ENCODE measurements around the gene ZNF362. TPM values are rescaled to one million over a fixed set of nuclear protein-coding genes. Genes with fewer than 3 reads are reported as not detected.

Gene ZNF362
- total RNA-seq, 1 experiment from 2014 or later, result 10.8 TPM

DNA sequence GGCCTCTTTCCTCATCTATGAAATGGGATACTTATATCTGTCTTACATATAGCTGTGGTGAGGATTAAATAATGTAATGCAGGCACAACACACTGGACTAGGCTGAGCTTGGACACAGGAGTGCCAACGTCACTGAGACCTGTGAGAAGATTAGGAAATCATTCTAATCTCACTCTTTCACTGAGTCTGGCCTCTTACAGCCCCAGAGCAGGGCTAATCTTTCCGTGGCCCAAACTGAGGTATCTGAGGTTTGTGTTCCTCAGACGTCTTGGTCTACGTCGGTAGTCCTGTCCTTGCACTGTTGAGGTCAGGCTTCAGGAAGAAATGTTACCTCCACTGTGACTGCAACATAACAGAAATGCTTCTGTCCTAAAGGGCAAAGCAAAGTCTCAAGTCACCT is 87.2 kb downstream of the ZNF362 start:
- TF ChIP-seq EZH2 (IDR thresholded peaks at IDR 0.05; ENCODE audit: low read length, unreplicated experiment) (no peak), EZH2phosphoT487 (IDR thresholded peaks at IDR 0.05; ENCODE audit: borderline replicate concordance, low read length) (no peak)
- TF ChIP-seq, protein P1, sequence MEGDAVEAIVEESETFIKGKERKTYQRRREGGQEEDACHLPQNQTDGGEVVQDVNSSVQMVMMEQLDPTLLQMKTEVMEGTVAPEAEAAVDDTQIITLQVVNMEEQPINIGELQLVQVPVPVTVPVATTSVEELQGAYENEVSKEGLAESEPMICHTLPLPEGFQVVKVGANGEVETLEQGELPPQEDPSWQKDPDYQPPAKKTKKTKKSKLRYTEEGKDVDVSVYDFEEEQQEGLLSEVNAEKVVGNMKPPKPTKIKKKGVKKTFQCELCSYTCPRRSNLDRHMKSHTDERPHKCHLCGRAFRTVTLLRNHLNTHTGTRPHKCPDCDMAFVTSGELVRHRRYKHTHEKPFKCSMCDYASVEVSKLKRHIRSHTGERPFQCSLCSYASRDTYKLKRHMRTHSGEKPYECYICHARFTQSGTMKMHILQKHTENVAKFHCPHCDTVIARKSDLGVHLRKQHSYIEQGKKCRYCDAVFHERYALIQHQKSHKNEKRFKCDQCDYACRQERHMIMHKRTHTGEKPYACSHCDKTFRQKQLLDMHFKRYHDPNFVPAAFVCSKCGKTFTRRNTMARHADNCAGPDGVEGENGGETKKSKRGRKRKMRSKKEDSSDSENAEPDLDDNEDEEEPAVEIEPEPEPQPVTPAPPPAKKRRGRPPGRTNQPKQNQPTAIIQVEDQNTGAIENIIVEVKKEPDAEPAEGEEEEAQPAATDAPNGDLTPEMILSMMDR (conservative IDR thresholded peaks at IDR 0.05; ENCODE audit: low read depth, low read length), result no peak

DNA sequence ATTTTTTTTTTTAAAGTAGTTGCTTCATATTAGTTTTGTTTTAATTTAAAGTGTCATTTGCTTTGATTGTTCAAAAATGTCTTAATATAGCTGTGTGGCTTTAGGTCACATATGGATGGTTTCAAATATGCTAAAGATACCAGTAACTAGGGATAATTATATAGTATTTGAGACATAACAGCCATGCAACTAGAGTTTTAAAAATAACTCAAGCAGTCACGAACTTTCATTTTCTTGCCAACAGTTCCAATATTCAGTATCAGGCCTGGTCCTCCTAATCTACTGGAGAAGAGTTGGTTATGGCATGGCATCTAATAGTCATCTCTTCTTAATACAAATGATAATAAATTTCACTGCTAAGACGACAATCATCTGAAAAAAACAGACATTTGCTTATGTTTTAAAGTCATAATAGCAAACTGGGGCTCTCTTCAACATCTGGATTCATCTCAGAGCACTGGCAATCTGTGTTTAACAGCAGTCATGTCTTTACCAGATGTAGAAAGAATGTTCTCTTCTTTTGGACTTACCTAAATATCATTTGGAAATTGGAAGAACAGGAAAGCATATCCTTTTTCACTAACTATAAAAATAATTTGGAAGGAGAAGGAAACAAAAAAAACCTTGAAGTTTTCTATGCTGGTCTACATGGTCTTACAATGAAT is 88.7 kb downstream of the ZNF362 start:
- ChIA-PET POLR2A (ENCODE audit: unreplicated experiment) (no interaction called here), CTCF (no interaction called here)
- H3K4me3 ChIP-seq (ENCODE audit: low read length), result peak overlapping the region; percentile 97; the same call in 1 of the 2 replicates
- no peak for TF ChIP-seq EZH2 (IDR thresholded peaks at IDR 0.05; ENCODE audit: low read length, unreplicated experiment)
- H3F3A ChIP-seq (ENCODE audit: low read length, unreplicated experiment), result no peaks in the 10 kb centered on the region
- H3K9me3 ChIP-seq (ENCODE audit: low read length), result no peaks in the 10 kb centered on the region
- no peak overlapping the region for H2AFZ ChIP-seq (ENCODE audit: low read length)
- peak overlapping the region; percentile 90 for H3K4me2 ChIP-seq (ENCODE audit: low read length)
- peaks cover 63% of the 10 kb centered on the region for H3K36me3 ChIP-seq (ENCODE audit: low read depth, low read length)
- peaks cover 75% of the 10 kb centered on the region for H3K4me1 ChIP-seq (ENCODE audit: insufficient read depth, low read length)
- intact Hi-C loops (cut with micrococcal nuclease), result no loop called here
- H3K27ac ChIP-seq (ENCODE audit: low read length), result peak overlapping the region; percentile 94; the same call in 1 of the 2 replicates
- H3K9me2 ChIP-seq (replicated peaks; ENCODE audit: low read length), result no peaks in the 10 kb centered on the region
- H4K20me1 ChIP-seq (ENCODE audit: low read length), result peaks cover 60% of the 10 kb centered on the region
- ATAC-seq, result no peak
- BruUV-seq (replicated peaks), result no TSS peak
- H3K9ac ChIP-seq (ENCODE audit: low read length), result 0 out of 2 replicates have a peak overlapping the region, but pooled peaks have one; percentile 2
- peaks cover 95% of the 10 kb centered on the region for H3K79me2 ChIP-seq (ENCODE audit: low read length)
- no peaks in the 10 kb centered on the region for H3K27me3 ChIP-seq (ENCODE audit: low read length)
- no peak for DNase-seq

More for the DNA sequence above, 87.2 kb downstream of the ZNF362 start:
- Histone ChIP-seq H3K4me1 (ENCODE audit: insufficient read depth, low read length) (peaks cover 86% of the 10 kb centered on the region), H3K9ac (ENCODE audit: low read length) (no peak overlapping the region), H3K27me3 (ENCODE audit: low read length) (no peaks in the 10 kb centered on the region), H3K79me2 (ENCODE audit: low read length) (peaks cover 100% of the 10 kb centered on the region), H3K27ac (ENCODE audit: low read length) (peak overlapping the region; percentile 71; the same call in 1 of the 2 replicates), H3K4me3 (ENCODE audit: low read length) (no peak overlapping the region), H3K9me2 (replicated peaks; ENCODE audit: low read length) (no peaks in the 10 kb centered on the region), H4K20me1 (ENCODE audit: low read length) (peaks cover 70% of the 10 kb centered on the region), H3F3A (ENCODE audit: low read length, unreplicated experiment) (no peaks in the 10 kb centered on the region), H3K9me3 (ENCODE audit: low read length) (no peaks in the 10 kb centered on the region), H2AFZ (ENCODE audit: low read length) (no peak overlapping the region), H3K4me2 (ENCODE audit: low read length) (peak overlapping the region; percentile 90; the same call in 1 of the 2 replicates), H3K36me3 (ENCODE audit: low read depth, low read length) (peaks cover 70% of the 10 kb centered on the region)
- ChIA-PET POLR2A (ENCODE audit: unreplicated experiment) (no interaction called here), CTCF (no interaction called here)
- no TSS peak for BruUV-seq (replicated peaks)
- ATAC-seq (no peak), DNase-seq (no peak)
- intact Hi-C loops (cut with micrococcal nuclease), result no loop called here

DNA sequence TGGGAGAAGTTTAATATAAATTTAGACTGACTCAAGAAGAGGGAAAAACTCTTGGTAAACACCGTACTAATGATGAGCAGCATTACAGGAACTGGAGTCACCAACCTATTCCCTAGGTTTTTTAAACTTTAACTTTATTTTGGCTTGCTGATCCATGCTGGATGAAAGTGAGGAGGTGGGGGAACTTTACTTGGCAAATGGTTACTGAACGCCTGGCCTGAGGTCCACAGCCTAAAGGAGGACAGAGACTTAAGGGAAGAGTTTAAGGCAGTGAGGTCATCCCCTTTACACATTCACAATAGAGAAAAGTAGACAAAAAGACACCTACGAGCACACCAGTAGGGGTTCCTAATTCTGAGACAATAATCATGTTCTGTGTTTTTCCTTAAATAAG is 90.2 kb downstream of the ZNF362 start:
- Histone ChIP-seq H3K4me3 (ENCODE audit: low read length) (peak overlapping the region; percentile 97), H3K27me3 (ENCODE audit: low read length) (no peaks in the 10 kb centered on the region), H3K4me2 (ENCODE audit: low read length) (peak overlapping the region; percentile 90), H3K4me1 (ENCODE audit: insufficient read depth, low read length) (peaks cover 75% of the 10 kb centered on the region), H3K36me3 (ENCODE audit: low read depth, low read length) (peaks cover 50% of the 10 kb centered on the region), H3F3A (ENCODE audit: low read length, unreplicated experiment) (peaks cover 4% of the 10 kb centered on the region), H3K9ac (ENCODE audit: low read length) (peak overlapping the region; percentile 68), H3K27ac (ENCODE audit: low read length) (peak overlapping the region; percentile 94), H3K79me2 (ENCODE audit: low read length) (peaks cover 95% of the 10 kb centered on the region), H3K9me2 (replicated peaks; ENCODE audit: low read length) (no peaks in the 10 kb centered on the region), H4K20me1 (ENCODE audit: low read length) (peaks cover 47% of the 10 kb centered on the region), H3K9me3 (ENCODE audit: low read length) (no peaks in the 10 kb centered on the region), H2AFZ (ENCODE audit: low read length) (no peak overlapping the region)
- POLR2A ChIA-PET (ENCODE audit: unreplicated experiment), result no interaction called here
- TF ChIP-seq EZH2 (IDR thresholded peaks at IDR 0.05; ENCODE audit: low read length, unreplicated experiment) (no peak), EZH2phosphoT487 (IDR thresholded peaks at IDR 0.05; ENCODE audit: borderline replicate concordance, low read length) (no peak)
- TF ChIP-seq, protein P1 (conservative IDR thresholded peaks at IDR 0.05; ENCODE audit: low read depth, low read length), result no peak
- ATAC-seq, result no peak
- intact Hi-C loops (cut with micrococcal nuclease), result no loop called here
- BruUV-seq (replicated peaks), result no TSS peak
- CTCF ChIA-PET, result no interaction called here
- no peak for DNase-seq
